Endothelial cell of umbilical vein (primary cell): Measurements from ENCODE around the gene HELQ. TPM values are rescaled to one million over a fixed set of nuclear protein-coding genes. Genes with fewer than 3 reads are reported as not detected.

ENCODE experiments used
- BruUV-seq: library from RNA; stranded (reverse); fragments of 400-500 nt; replicated peaks from 2 replicates; lab custom pipeline; 2021; lab: Mats Ljungman, UMichigan
- CTCF ChIA-PET: fragments of 300-600, 350-600 bp; sonication (Branson Sonifier 250); formaldehyde crosslinking; loops from one replicate; lab custom pipeline; 2021; ENCODE audit warnings: antibody characterized with exemption, inconsistent platforms; lab: Charles Lee
- POLR2A ChIA-PET: fragments of 300-600, 350-600 bp; sonication (Branson Sonifier 250); formaldehyde crosslinking; loops from one replicate; lab custom pipeline; 2021; ENCODE audit warnings: antibody characterized with exemption, inconsistent platforms; lab: Charles Lee
- DNase-seq: peaks from one replicate; pipeline ENCODE4 v3.0.0-alpha.2; 2011; ENCODE audit warnings: low read depth, low spot score
- FAIRE-seq: peaks from 2 replicates; lab custom pipeline; 2011; peaks lifted over from hg19 to GRCh38; lab: Jason Lieb, UNC
- H2AFZ ChIP-seq: 2 replicates; pipeline ENCODE4 v1.6.0; 2012; ENCODE audit warnings: low read depth, low read length, control low read depth, inconsistent platforms
- H3K27ac ChIP-seq: 2 replicates; pipeline ENCODE4 v1.5.1; 2011; ENCODE audit warnings: low read depth, mild to moderate bottlenecking, control low read depth, low read length, moderate library complexity; ENCODE audit not compliant: insufficient read depth
- H3K27me3 ChIP-seq, 2 experiments: 2 replicates each; pipeline versions ENCODE4 v1.6.0 to v1.6.1; 2011; ENCODE audit warnings: low read length in 2 of 2, mixed read lengths in 1 of 2; ENCODE audit not compliant: control insufficient read depth in 2 of 2, insufficient read depth in 2 of 2
- H3K36me3 ChIP-seq, 2 experiments: 2 replicates in 1 of 2; 3 replicates in 1 of 2; pipeline ENCODE4 v1.5.1; 2011; ENCODE audit warnings: low read length in 2 of 2, mild to moderate bottlenecking in 1 of 2, moderate library complexity in 1 of 2; ENCODE audit not compliant: control insufficient read depth in 2 of 2, insufficient read depth in 2 of 2; ENCODE audit errors: extremely low read depth in 1 of 2
- H3K4me1 ChIP-seq: 3 replicates; pipeline ENCODE4 v1.5.1; 2011; ENCODE audit warnings: mild to moderate bottlenecking, low read length; ENCODE audit not compliant: control insufficient read depth, insufficient read depth; ENCODE audit errors: extremely low read depth
- H3K4me2 ChIP-seq: 2 replicates; pipeline ENCODE4 v1.6.1; 2011; ENCODE audit warnings: low read length, control low read depth, mixed read lengths; ENCODE audit not compliant: insufficient read depth
- H3K4me3 ChIP-seq, 3 experiments: fragments of 200-600 bp in 1 of 3; sonication (generic), shearing (Covaris generic) in 1 of 3; replicated peaks in 1 of 3; 2 replicates each; pipeline ENCODE4 v1.5.1; 2011 to 2016; ENCODE audit warnings: control low read depth in 3 of 3, low read length in 3 of 3, mild to moderate bottlenecking in 2 of 3, inconsistent platforms in 1 of 3, low read depth in 1 of 3, moderate library complexity in 1 of 3; ENCODE audit not compliant: insufficient read depth in 1 of 3
- H3K79me2 ChIP-seq: 2 replicates; pipeline ENCODE4 v1.6.0; 2012; ENCODE audit warnings: low read length, inconsistent platforms; ENCODE audit not compliant: control insufficient read depth, insufficient read depth
- H3K9ac ChIP-seq: replicated peaks from 2 replicates; pipeline ENCODE3; 2011; ENCODE audit warnings: low read length, control low read depth; ENCODE audit not compliant: insufficient read depth; ENCODE audit errors: extremely low read depth
- H3K9me1 ChIP-seq: replicated peaks from 3 replicates; pipeline ENCODE4 v1.6.0; 2011; ENCODE audit warnings: mild to moderate bottlenecking, low read length; ENCODE audit not compliant: control insufficient read depth, insufficient read depth; ENCODE audit errors: extremely low read depth
- H3K9me3 ChIP-seq: replicated peaks from 2 replicates; pipeline ENCODE4 v1.5.1; 2012; ENCODE audit warnings: low read length, inconsistent platforms; ENCODE audit not compliant: control insufficient read depth, insufficient read depth
- H4K20me1 ChIP-seq: replicated peaks from 2 replicates; pipeline ENCODE3; 2011; ENCODE audit warnings: mild to moderate bottlenecking, low read length; ENCODE audit not compliant: control insufficient read depth, insufficient read depth; ENCODE audit errors: extremely low read depth
- EZH2 ChIP-seq: IDR thresholded peaks from 2 replicates; pipeline ENCODE4 v1.6.1; 2012; ENCODE audit warnings: borderline replicate concordance, low read depth, mild to moderate bottlenecking, moderate library complexity, low read length, inconsistent platforms; ENCODE audit not compliant: severe bottlenecking
- FOS ChIP-seq: IDR thresholded peaks from 2 replicates; pipeline ENCODE4 v1.6.1; 2011; ENCODE audit warnings: mild to moderate bottlenecking, low read length, moderate library complexity, borderline replicate concordance; ENCODE audit not compliant: insufficient read depth
- GATA2 ChIP-seq: IDR thresholded peaks from 2 replicates; pipeline ENCODE4 v1.7.0; 2011; ENCODE audit warnings: low read depth, mild to moderate bottlenecking, moderate library complexity, mixed read lengths, low read length; ENCODE audit not compliant: insufficient read length, insufficient read depth
- JUN ChIP-seq: IDR thresholded peaks from 2 replicates; pipeline ENCODE4 v1.6.1; 2011; ENCODE audit warnings: borderline replicate concordance, low read depth; ENCODE audit not compliant: insufficient read length, insufficient read depth
- MYC ChIP-seq: IDR thresholded peaks from one replicate; pipeline ENCODE4 v1.6.1; 2011; ENCODE audit warnings: mild to moderate bottlenecking, low read depth, low read length
- POLR2A ChIP-seq: IDR thresholded peaks from 2 replicates; pipeline ENCODE4 v1.6.1; 2012; ENCODE audit warnings: low read depth, mild to moderate bottlenecking, control low read depth, low read length
- POLR2AphosphoS5 ChIP-seq: IDR thresholded peaks from 2 replicates; pipeline ENCODE4 v1.6.1; 2012; ENCODE audit warnings: low read depth, mild to moderate bottlenecking, control low read depth, low read length, moderate library complexity; ENCODE audit not compliant: insufficient read depth
- dilution Hi-C: fragments of 300-500 bp; cut with MboI; formaldehyde crosslinking; loops from one replicate; pipeline ENCODE4 v1.15.0; 2019; ENCODE audit warnings: low sequenced_read_pairs; ENCODE audit not compliant: extremely low pct_ligation_motif_present
- intact Hi-C: fragments of 100-400 bp; cut with micrococcal nuclease; formaldehyde crosslinking; loops from one replicate; pipeline ENCODE4 v1.10.0; 2022
- polyA plus RNA-seq, 4 experiments: library from polyadenylated mRNA; depleted of rRNA in 3 of 4; stranded (reverse) in 3 of 4; unstranded in 1 of 4; fragments of >200 nt; gene quantifications; 2 replicates each; pipeline versions ENCODE4 v1.2.1 to v1.2.3, GENCODE V29; 2011 to 2012; ENCODE audit warnings: missing spikeins in 1 of 4
- total RNA-seq: library from RNA; stranded (reverse); gene quantifications from 2 replicates; pipeline ENCODE4 v1.2.3, GENCODE V29; 2021
- TF ChIP-seq, protein P1 (sequence below): IDR thresholded peaks from 2 replicates; pipeline ENCODE4 v1.6.1; 2011; ENCODE audit not compliant: insufficient read depth, insufficient read length
- TF ChIP-seq, protein P2 (sequence below), 2 donors: IDR thresholded peaks; 1 replicate in 1 of 2; 2 replicates in 1 of 2; pipeline ENCODE4 v1.5.1; 2011; ENCODE audit warnings: low read length in 2 of 2, mild to moderate bottlenecking in 2 of 2, moderate library complexity in 2 of 2, control low read depth in 1 of 2, inconsistent platforms in 1 of 2, low read depth in 1 of 2; ENCODE audit not compliant: insufficient read depth in 1 of 2; ENCODE audit errors: extremely low read depth in 1 of 2

HELQ gene
- total and polyA plus RNA-seq, 2 donors (not counting 3 experiments of a cell fraction or from before 2014, with no cell fraction given) = 8.7 to 11.1 TPM

DNA sequence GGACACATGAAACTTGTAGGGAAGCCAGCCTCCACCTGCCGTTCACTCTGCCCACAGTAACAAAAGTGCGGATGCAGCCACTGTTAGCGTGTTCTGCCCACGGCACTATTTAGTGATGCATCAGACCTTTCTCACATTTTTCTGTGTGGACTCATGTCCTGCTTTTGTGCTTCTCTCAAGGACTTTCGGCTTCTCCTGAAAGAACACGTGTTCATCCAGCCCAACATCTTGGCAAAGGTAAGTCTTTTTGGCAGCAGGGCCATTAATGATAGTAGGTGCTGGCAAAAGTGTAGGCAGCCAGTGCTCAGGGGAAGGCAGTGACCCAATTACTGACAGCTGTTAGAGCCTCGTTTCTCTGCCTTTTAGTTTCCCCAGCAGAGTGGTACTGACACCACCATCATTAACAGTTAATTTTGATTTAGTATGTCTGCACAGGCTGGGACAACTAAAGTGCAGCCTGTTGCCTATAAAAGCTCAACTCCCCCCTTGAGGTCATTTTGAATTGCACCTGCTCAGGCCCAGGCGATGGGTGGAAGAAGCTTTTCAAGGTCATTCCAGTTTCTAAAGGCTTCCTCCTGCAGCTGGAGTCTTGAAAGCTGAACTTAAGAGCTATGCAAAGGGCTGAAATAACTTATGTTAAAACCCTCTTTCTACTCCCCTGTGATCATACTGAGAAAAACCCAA is 66.4 kb downstream of the HELQ start:
- intact Hi-C loops (no loop called here), dilution Hi-C loops (no loop called here)
- TF ChIP-seq, protein P1, sequence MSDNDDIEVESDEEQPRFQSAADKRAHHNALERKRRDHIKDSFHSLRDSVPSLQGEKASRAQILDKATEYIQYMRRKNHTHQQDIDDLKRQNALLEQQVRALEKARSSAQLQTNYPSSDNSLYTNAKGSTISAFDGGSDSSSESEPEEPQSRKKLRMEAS = no peak
- TF ChIP-seq POLR2A = no peak
- no peak for TF ChIP-seq FOS
- TF ChIP-seq POLR2AphosphoS5 = no peak
- TF ChIP-seq MYC = no peak
- TF ChIP-seq, protein P2, sequence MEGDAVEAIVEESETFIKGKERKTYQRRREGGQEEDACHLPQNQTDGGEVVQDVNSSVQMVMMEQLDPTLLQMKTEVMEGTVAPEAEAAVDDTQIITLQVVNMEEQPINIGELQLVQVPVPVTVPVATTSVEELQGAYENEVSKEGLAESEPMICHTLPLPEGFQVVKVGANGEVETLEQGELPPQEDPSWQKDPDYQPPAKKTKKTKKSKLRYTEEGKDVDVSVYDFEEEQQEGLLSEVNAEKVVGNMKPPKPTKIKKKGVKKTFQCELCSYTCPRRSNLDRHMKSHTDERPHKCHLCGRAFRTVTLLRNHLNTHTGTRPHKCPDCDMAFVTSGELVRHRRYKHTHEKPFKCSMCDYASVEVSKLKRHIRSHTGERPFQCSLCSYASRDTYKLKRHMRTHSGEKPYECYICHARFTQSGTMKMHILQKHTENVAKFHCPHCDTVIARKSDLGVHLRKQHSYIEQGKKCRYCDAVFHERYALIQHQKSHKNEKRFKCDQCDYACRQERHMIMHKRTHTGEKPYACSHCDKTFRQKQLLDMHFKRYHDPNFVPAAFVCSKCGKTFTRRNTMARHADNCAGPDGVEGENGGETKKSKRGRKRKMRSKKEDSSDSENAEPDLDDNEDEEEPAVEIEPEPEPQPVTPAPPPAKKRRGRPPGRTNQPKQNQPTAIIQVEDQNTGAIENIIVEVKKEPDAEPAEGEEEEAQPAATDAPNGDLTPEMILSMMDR (IDR thresholded peaks at IDR 0.05; ENCODE audit: extremely low read depth in 1 of 2, insufficient read depth in 1 of 2, low read depth in 1 of 2, low read length in 2 of 2) = no peak
- no peak for TF ChIP-seq GATA2
- no peak for TF ChIP-seq JUN
- no peak for TF ChIP-seq EZH2
- ChIA-PET CTCF (interaction anchor here (1.8 to 2.4 kb wide), 2 partner anchors 9 to 105 kb away, joined by 6 to 7 read pairs; partner anchors contain the start of gene COQ2), POLR2A (no interaction called here)
- Histone ChIP-seq H3K9me3 (no peaks in the 10 kb centered on the region), H3K79me2 (no peaks in the 10 kb centered on the region), H3K4me2 (no peak overlapping the region), H4K20me1 (no peaks in the 10 kb centered on the region), H3K27me3 (no peaks in the 10 kb centered on the region), H3K4me1 (no peaks in the 10 kb centered on the region), H3K9me1 (no peaks in the 10 kb centered on the region), H3K27ac (no peak overlapping the region), H3K36me3 (no peaks in the 10 kb centered on the region), H2AFZ (no peak overlapping the region), H3K4me3 (no peak overlapping the region), H3K9ac (no peak overlapping the region)
- DNase-seq = no peak
- BruUV-seq = no TSS peak
- FAIRE-seq = no peak
